A549 (cell line): ENCODE measurements around the gene FGFR4. TPM values are rescaled to one million over a fixed set of nuclear protein-coding genes. Genes with fewer than 3 reads are reported as not detected.

Experiments
- ATAC-seq, 2 experiments: fragments of 200-7000 bp in 1 of 2; fragments of >200 bp in 1 of 2; cut with Nextera tagmentation in 1 of 2; cut with Tn5 transposase in 1 of 2; 3 replicates each; pipeline versions ENCODE4 v1.8.0 to v1.9.1; 2018 to 2020; ENCODE audit warnings: mild to moderate bottlenecking in 1 of 2, moderate library complexity in 1 of 2
- CTCF ChIA-PET: fragments of 300-600 bp; sonication (Branson Sonifier 250); formaldehyde crosslinking; extraction: SDS; loops from one replicate; lab custom pipeline; 2021; ENCODE audit warnings: antibody characterized with exemption, inconsistent platforms; lab: Yijun Ruan, JAX
- POLR2A ChIA-PET: fragments of 350-600 bp; formaldehyde crosslinking; extraction: SDS; loops from one replicate; lab custom pipeline; 2021; ENCODE audit warnings: antibody characterized with exemption, inconsistent platforms; lab: Yijun Ruan, JAX
- DNase-seq, 2 experiments: peaks; one replicate each; pipeline versions ENCODE4 v3.0.0 to v3.0.0-alpha.2; 2011 to 2016; ENCODE audit warnings: low read depth in 1 of 2, low spot score in 1 of 2
- FAIRE-seq: peaks from 2 replicates; lab custom pipeline; 2011; peaks lifted over from hg19 to GRCh38; lab: Jason Lieb, UNC
- H3K27ac ChIP-seq, 2 experiments: fragments of >200 bp; sonication (Bioruptor Twin); formaldehyde crosslinking; 3 replicates each; pipeline ENCODE4 v1.5.1; 2016 to 2017
- H3K4me1 ChIP-seq: fragments of >200 bp; sonication (Bioruptor Twin); formaldehyde crosslinking; 3 replicates; pipeline ENCODE4 v1.6.1; 2016
- H3K4me2 ChIP-seq: fragments of >200 bp; sonication (Bioruptor Twin); formaldehyde crosslinking; 3 replicates; pipeline ENCODE4 v1.6.1; 2016
- H3K4me3 ChIP-seq: fragments of >200 bp; sonication (Bioruptor Twin); formaldehyde crosslinking; 3 replicates; pipeline ENCODE4 v1.5.1; 2016
- H3K9me3 ChIP-seq: fragments of >200 bp; sonication (Bioruptor Twin); formaldehyde crosslinking; 3 replicates; pipeline ENCODE4 v1.6.1; 2016
- BHLHE40 ChIP-seq: IDR thresholded peaks from 2 replicates; pipeline ENCODE4 v1.6.1; 2012; ENCODE audit warnings: low read depth, low read length, inconsistent platforms
- EHMT2 ChIP-seq: fragments of 200-600 bp; sonication (generic); IDR thresholded peaks from 2 replicates; pipeline ENCODE4 v1.6.1; 2016; ENCODE audit warnings: antibody characterized with exemption, low read depth, mild to moderate bottlenecking, moderate library complexity
- NPAS2 ChIP-seq: fragments of 250-450 bp; sonication (Bioruptor Pico); IDR thresholded peaks from 2 replicates; pipeline ENCODE4 v1.8.0; 2022; ENCODE audit warnings: mild to moderate bottlenecking, moderate library complexity, borderline replicate concordance
- PHF8 ChIP-seq: fragments of 200-600 bp; sonication (generic); IDR thresholded peaks from 2 replicates; pipeline ENCODE4 v1.6.1; 2016; ENCODE audit warnings: low read depth, mild to moderate bottlenecking, antibody characterized with exemption, moderate library complexity, borderline replicate concordance
- POLR2A ChIP-seq: IDR thresholded peaks from 2 replicates; pipeline ENCODE4 v1.6.1; 2012; ENCODE audit warnings: mild to moderate bottlenecking, low read length
- RARB ChIP-seq: fragments of 250-450 bp; sonication (Bioruptor Pico); IDR thresholded peaks from 2 replicates; pipeline ENCODE4 v1.8.0; 2021; ENCODE audit warnings: mild to moderate bottlenecking, moderate library complexity
- TFCP2L1 ChIP-seq: fragments of 250-450 bp; sonication (Bioruptor Pico); IDR thresholded peaks from 2 replicates; pipeline ENCODE4 v1.5.0; 2021; ENCODE audit warnings: mild to moderate bottlenecking
- WGBS: methylation state at CpG from one replicate; pipeline ENCODE4 v1.1.6; 2017; ENCODE audit errors: missing lambda C conversion rate; 5-methylcytosine and 5-hydroxymethylcytosine counted together
- polyA plus RNA-seq, 4 experiments: library from polyadenylated mRNA; depleted of rRNA in 3 of 4; stranded (reverse); fragments of >200 nt; fragmentation: RNase III in 1 of 4; extraction: RNeasy Plus Mini Kit Qiagen cat#74134 plus additional on column Dnase treatment in 1 of 4; gene quantifications; 2 replicates in 3 of 4; 3 replicates in 1 of 4; pipeline ENCODE4 v1.2.3, GENCODE V29; 2011 to 2017
- TF ChIP-seq, protein P1 (sequence below): fragments of 200-600 bp; sonication (generic); IDR thresholded peaks from 2 replicates; pipeline ENCODE4 v1.6.1; 2016; ENCODE audit warnings: antibody characterized with exemption, mild to moderate bottlenecking, moderate library complexity
- TF ChIP-seq, protein P2 (sequence below): IDR thresholded peaks from 2 replicates; pipeline ENCODE4 v1.6.1; 2012; ENCODE audit warnings: low read depth, borderline replicate concordance
- TF ChIP-seq, protein P3 (sequence below): fragments of >200 bp; sonication (Bioruptor Twin); formaldehyde crosslinking; IDR thresholded peaks from 3 replicates; pipeline ENCODE4 v1.6.1; 2016
- TF ChIP-seq, protein P4 (sequence below): IDR thresholded peaks from 2 replicates; pipeline ENCODE4 v1.6.1; 2012
- TF ChIP-seq, protein P5 (sequence below): fragments of >200 bp; sonication (Bioruptor Twin); formaldehyde crosslinking; IDR thresholded peaks from 3 replicates; pipeline ENCODE4 v1.5.1; 2016

Gene FGFR4
- polyA plus RNA-seq, 2 of the 4 experiments (the other 2 are of a cell fraction), result 31.8 to 45.2 TPM

DNA sequence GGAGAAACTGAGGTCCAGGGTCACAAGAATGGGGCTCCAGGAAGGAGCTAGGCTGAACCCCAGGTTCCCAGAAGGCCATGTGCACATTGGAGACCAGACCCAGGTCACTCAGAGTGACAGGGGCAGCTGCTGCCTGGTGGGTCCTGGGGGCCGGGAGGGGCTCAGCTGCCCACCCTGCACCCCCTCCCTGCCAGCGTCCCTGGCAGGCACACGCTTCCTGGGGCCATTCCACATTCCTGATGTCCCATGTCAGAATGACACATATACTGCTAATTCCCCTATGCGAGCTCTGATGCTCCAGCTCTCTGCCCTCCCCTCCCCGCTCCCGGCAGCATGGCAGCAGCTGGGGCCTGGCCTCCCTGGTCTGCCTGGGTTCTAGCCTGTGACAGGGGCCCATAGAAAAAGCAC lies 14.0 kb downstream of the FGFR4 start:
- ChIA-PET POLR2A (no interaction called here), CTCF (interaction anchor here (1.0 to 8.1 kb wide), 2 partner anchors 12 to 29 kb away, joined by 4 to 103 read pairs; no protein-coding TSS in a partner anchor)
- DNase-seq (no peak), FAIRE-seq (no peak), ATAC-seq (peak in 1 of 2 experiments; percentile 14; a peak in 3 of 6 replicates)
- 33% methylated on average over 3 of the region's 6 CpGs for WGBS
- H3K4me3 ChIP-seq, result no peak overlapping the region
- peak overlapping the region in 1 of 2 experiments; percentile 19; a peak in 1 of 6 replicates for H3K27ac ChIP-seq
- TF ChIP-seq NPAS2 (CRISPR knock-in tag) (no peak), RARB (CRISPR knock-in tag) (no peak), PHF8 (no peak), BHLHE40 (no peak), TFCP2L1 (CRISPR knock-in tag) (no peak)
- TF ChIP-seq, protein P1, sequence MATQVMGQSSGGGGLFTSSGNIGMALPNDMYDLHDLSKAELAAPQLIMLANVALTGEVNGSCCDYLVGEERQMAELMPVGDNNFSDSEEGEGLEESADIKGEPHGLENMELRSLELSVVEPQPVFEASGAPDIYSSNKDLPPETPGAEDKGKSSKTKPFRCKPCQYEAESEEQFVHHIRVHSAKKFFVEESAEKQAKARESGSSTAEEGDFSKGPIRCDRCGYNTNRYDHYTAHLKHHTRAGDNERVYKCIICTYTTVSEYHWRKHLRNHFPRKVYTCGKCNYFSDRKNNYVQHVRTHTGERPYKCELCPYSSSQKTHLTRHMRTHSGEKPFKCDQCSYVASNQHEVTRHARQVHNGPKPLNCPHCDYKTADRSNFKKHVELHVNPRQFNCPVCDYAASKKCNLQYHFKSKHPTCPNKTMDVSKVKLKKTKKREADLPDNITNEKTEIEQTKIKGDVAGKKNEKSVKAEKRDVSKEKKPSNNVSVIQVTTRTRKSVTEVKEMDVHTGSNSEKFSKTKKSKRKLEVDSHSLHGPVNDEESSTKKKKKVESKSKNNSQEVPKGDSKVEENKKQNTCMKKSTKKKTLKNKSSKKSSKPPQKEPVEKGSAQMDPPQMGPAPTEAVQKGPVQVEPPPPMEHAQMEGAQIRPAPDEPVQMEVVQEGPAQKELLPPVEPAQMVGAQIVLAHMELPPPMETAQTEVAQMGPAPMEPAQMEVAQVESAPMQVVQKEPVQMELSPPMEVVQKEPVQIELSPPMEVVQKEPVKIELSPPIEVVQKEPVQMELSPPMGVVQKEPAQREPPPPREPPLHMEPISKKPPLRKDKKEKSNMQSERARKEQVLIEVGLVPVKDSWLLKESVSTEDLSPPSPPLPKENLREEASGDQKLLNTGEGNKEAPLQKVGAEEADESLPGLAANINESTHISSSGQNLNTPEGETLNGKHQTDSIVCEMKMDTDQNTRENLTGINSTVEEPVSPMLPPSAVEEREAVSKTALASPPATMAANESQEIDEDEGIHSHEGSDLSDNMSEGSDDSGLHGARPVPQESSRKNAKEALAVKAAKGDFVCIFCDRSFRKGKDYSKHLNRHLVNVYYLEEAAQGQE, result no peak
- TF ChIP-seq, protein P2, sequence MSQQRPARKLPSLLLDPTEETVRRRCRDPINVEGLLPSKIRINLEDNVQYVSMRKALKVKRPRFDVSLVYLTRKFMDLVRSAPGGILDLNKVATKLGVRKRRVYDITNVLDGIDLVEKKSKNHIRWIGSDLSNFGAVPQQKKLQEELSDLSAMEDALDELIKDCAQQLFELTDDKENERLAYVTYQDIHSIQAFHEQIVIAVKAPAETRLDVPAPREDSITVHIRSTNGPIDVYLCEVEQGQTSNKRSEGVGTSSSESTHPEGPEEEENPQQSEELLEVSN, result no peak
- TF ChIP-seq, protein P3, sequence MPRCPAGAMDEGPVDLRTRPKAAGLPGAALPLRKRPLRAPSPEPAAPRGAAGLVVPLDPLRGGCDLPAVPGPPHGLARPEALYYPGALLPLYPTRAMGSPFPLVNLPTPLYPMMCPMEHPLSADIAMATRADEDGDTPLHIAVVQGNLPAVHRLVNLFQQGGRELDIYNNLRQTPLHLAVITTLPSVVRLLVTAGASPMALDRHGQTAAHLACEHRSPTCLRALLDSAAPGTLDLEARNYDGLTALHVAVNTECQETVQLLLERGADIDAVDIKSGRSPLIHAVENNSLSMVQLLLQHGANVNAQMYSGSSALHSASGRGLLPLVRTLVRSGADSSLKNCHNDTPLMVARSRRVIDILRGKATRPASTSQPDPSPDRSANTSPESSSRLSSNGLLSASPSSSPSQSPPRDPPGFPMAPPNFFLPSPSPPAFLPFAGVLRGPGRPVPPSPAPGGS, result no peak
- no peak overlapping the region for H3K4me2 ChIP-seq
- H3K4me1 ChIP-seq, result 0 out of 3 replicates have a peak, but pooled peaks cover 3% of the 10 kb centered on the region
- no peaks in the 10 kb centered on the region for H3K9me3 ChIP-seq

DNA sequence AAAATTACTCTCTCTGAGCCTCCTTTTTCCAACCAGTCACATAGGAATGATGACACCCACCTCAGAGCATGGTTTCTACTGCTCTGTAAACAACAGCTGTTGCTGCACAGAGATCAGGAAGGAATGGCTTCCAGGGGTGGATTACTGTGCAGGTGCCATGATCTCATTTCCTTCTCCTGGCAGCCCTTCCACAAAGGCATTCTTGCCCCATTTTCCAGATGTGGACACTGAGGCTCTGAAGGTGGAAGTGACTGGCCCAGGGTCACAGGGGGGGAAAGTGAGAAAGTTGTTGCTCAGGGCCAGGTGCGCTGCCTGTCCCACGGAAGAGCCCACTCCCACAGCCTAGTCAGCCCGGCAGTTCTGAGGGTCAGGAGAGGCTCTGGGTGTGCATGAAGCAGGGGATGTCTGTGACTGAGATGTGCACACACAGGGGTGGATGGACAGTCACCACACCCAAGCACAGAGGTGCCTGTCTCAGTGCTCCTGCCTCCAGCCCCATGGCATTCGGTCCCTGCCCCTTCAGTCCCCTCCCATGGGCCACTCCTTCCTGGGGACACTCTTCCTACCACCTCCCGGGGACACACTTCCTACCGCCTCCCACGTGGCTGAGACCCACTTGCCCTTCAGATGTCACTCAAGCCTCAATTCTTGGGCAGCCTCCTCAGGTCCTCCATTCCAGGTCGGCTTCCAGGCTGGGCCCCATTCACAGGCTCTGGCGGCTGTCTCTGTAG lies 17.0 kb downstream of the FGFR4 start:
- CTCF ChIA-PET, result interaction anchor here (0.5 to 8.1 kb wide), 5 partner anchors 9 to 443 kb away, joined by 4 to 103 read pairs (median 4); no protein-coding TSS in a partner anchor
- Histone ChIP-seq H3K4me3 (no peak overlapping the region), H3K9me3 (no peaks in the 10 kb centered on the region), H3K4me1 (0 out of 3 replicates have a peak, but pooled peaks cover 3% of the 10 kb centered on the region), H3K27ac (no peak overlapping the region), H3K4me2 (no peak overlapping the region)
- 53% methylated on average over 9 of the region's 9 CpGs for WGBS
- ATAC-seq, result no peak
- TF ChIP-seq, protein P4, sequence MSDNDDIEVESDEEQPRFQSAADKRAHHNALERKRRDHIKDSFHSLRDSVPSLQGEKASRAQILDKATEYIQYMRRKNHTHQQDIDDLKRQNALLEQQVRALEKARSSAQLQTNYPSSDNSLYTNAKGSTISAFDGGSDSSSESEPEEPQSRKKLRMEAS, result no peak
- TF ChIP-seq BHLHE40, result no peak
- TF ChIP-seq, protein P5, sequence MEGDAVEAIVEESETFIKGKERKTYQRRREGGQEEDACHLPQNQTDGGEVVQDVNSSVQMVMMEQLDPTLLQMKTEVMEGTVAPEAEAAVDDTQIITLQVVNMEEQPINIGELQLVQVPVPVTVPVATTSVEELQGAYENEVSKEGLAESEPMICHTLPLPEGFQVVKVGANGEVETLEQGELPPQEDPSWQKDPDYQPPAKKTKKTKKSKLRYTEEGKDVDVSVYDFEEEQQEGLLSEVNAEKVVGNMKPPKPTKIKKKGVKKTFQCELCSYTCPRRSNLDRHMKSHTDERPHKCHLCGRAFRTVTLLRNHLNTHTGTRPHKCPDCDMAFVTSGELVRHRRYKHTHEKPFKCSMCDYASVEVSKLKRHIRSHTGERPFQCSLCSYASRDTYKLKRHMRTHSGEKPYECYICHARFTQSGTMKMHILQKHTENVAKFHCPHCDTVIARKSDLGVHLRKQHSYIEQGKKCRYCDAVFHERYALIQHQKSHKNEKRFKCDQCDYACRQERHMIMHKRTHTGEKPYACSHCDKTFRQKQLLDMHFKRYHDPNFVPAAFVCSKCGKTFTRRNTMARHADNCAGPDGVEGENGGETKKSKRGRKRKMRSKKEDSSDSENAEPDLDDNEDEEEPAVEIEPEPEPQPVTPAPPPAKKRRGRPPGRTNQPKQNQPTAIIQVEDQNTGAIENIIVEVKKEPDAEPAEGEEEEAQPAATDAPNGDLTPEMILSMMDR, result no peak
- TF ChIP-seq POLR2A, result no peak
- no peak for TF ChIP-seq EHMT2
- TF ChIP-seq, protein P2, result no peak
- no peak for DNase-seq
- POLR2A ChIA-PET, result no interaction called here
- FAIRE-seq, result no peak
